DOHH2 (cell line): Measurements from ENCODE around the gene NT5C1B.

Experiments
- CTCF ChIP-seq: fragments of 200-600 bp; sonication (generic); IDR thresholded peaks from one replicate; pipeline ENCODE4 v1.5.1; 2014; ENCODE audit warnings: antibody characterized with exemption, mild to moderate bottlenecking, low read depth, low read length; ENCODE audit not compliant: poor library complexity, severe bottlenecking
- EZH2phosphoT487 ChIP-seq: fragments of 200-600 bp; sonication (generic); IDR thresholded peaks from 2 replicates; pipeline ENCODE4 v1.6.1; 2017; ENCODE audit warnings: borderline replicate concordance, mild to moderate bottlenecking, antibody characterized with exemption, low read length, moderate library complexity, mixed read lengths

GRCh38 chr2:18584608-18584954 is 4.8 kb downstream of the NT5C1B start:
- no peak for TF ChIP-seq CTCF
- no peak for TF ChIP-seq EZH2phosphoT487
